CD4-positive, alpha-beta memory T cell (primary cell): ENCODE results near the gene MIGA1. TPM values are rescaled to one million over a fixed set of nuclear protein-coding genes. Genes with fewer than 3 reads are reported as not detected.
A peak's percentile ranks its signal among the peaks of the same experiment; 100 is the strongest.
"Not testable (repeated sequence)": the region's sequence is repeated elsewhere in the genome, so short reads cannot be mapped to it uniquely, and the experiment has no call there.

Experiments
- CTCF ChIA-PET: fragments of 350-600 bp; sonication (Branson Sonifier 250); formaldehyde crosslinking; loops from one replicate; lab custom pipeline; 2021; ENCODE audit warnings: inconsistent platforms; ENCODE audit not compliant: partially characterized antibody; lab: Charles Lee
- POLR2A ChIA-PET: fragments of 350-600 bp; sonication (Branson Sonifier 250); formaldehyde crosslinking; loops from one replicate; lab custom pipeline; 2021; ENCODE audit not compliant: partially characterized antibody; lab: Charles Lee
- DNase-seq, 5 donors: peaks; one replicate each; pipeline versions ENCODE4 v3.0.0 to v3.0.0-alpha.2; 2020 to 2022; ENCODE audit warnings: mixed read lengths in 1 of 5
- H3K27ac ChIP-seq: one replicate; pipeline ENCODE4 v1.7.0; 2013; ENCODE audit warnings: low read depth, low read length
- H3K27me3 ChIP-seq: 2 replicates; pipeline ENCODE4 v1.7.0; 2013; ENCODE audit warnings: mild to moderate bottlenecking, low read length, moderate library complexity; ENCODE audit not compliant: insufficient read depth
- H3K36me3 ChIP-seq: 2 replicates; pipeline ENCODE4 v1.7.0; 2013; ENCODE audit warnings: mild to moderate bottlenecking, low read length, moderate library complexity; ENCODE audit not compliant: insufficient read depth
- H3K4me1 ChIP-seq: 2 replicates; pipeline ENCODE4 v1.7.0; 2013; ENCODE audit warnings: mild to moderate bottlenecking, low read length, moderate library complexity; ENCODE audit not compliant: insufficient read depth
- H3K4me3 ChIP-seq, 2 donors: one replicate each; pipeline ENCODE4 v1.7.0; 2013; ENCODE audit warnings: low read length in 2 of 2, mild to moderate bottlenecking in 1 of 2
- H3K9me3 ChIP-seq, 2 donors: one replicate each; pipeline ENCODE4 v1.7.0; 2013; ENCODE audit warnings: low read length in 2 of 2, control low read depth in 1 of 2; ENCODE audit not compliant: control insufficient read depth in 1 of 2
- H3K27ac Mint-ChIP-seq, 7 donors: one replicate each; pipeline ENCODE4 v1.8.0; 2020 to 2021; ENCODE audit warnings: mixed read lengths in 7 of 7, mild to moderate bottlenecking in 6 of 7, inconsistent platforms in 3 of 7, moderate library complexity in 3 of 7
- H3K27me3 Mint-ChIP-seq, 2 donors: one replicate each; pipeline ENCODE4 v1.8.0; 2020 to 2021; ENCODE audit warnings: mixed read lengths in 2 of 2
- H3K36me3 Mint-ChIP-seq, 2 donors: one replicate each; pipeline ENCODE4 v1.8.0; 2020 to 2021; ENCODE audit warnings: mixed read lengths in 2 of 2, inconsistent platforms in 1 of 2, mild to moderate bottlenecking in 1 of 2
- H3K4me1 Mint-ChIP-seq, 4 donors: one replicate each; pipeline ENCODE4 v1.8.0; 2020 to 2021; ENCODE audit warnings: mixed read lengths in 4 of 4, mild to moderate bottlenecking in 1 of 4
- H3K4me3 Mint-ChIP-seq, 8 donors: one replicate each; pipeline ENCODE4 v1.8.0; 2020 to 2021; ENCODE audit warnings: mixed read lengths in 8 of 8, mild to moderate bottlenecking in 7 of 8, moderate library complexity in 6 of 8, inconsistent platforms in 3 of 8
- H3K9me3 Mint-ChIP-seq, 8 donors: one replicate each; pipeline ENCODE4 v1.8.0; 2020 to 2021; ENCODE audit warnings: mixed read lengths in 8 of 8, mild to moderate bottlenecking in 5 of 8, inconsistent platforms in 3 of 8, moderate library complexity in 1 of 8
- intact Hi-C: fragments of 100-400 bp; cut with micrococcal nuclease; formaldehyde crosslinking; loops from one replicate; pipeline ENCODE4 v1.15.1; 2023
- polyA plus RNA-seq, 2 donors: library from polyadenylated mRNA; unstranded; fragments of 300-500 nt; fragmentation: Illumina TruSeq; gene quantifications; one replicate each; pipeline ENCODE4 v1.2.3, GENCODE V29; 2021
- total RNA-seq, 2 experiments: library from RNA; stranded (reverse); gene quantifications; one replicate each; pipeline ENCODE4 v1.2.3, GENCODE V29; 2021

The MIGA1 gene
- total and polyA plus RNA-seq, 4 experiments from 2014 or later, result 6.0 to 21.7 (median 14.5) TPM

- no peak for DNase-seq
- H3K9me3 Mint-ChIP-seq, result no peaks in the 10 kb centered on the region
- ChIA-PET POLR2A (interaction anchor here (0.6 kb wide), 1 partner anchor 46 kb away, joined by 3 read pairs; no protein-coding TSS in a partner anchor), CTCF (interaction anchor here (1.0 kb wide), 1 partner anchor 20 kb away, joined by 3 read pairs; no protein-coding TSS in a partner anchor)
- no peak overlapping the region for H3K4me3 Mint-ChIP-seq
- intact Hi-C loops, result no loop called here
- Histone ChIP-seq H3K27ac (no peak overlapping the region), H3K4me1 (no peaks in the 10 kb centered on the region), H3K36me3 (no peaks in the 10 kb centered on the region), H3K9me3 (no peaks in the 10 kb centered on the region), H3K27me3 (no peaks in the 10 kb centered on the region), H3K4me3 (no peak overlapping the region)
- peak overlapping the region in 1 of 7 donors; percentile 71 for H3K27ac Mint-ChIP-seq
- peaks cover 6 to 16% (median 10%) of the 10 kb centered on the region in 4 donors for H3K4me1 Mint-ChIP-seq
- H3K27me3 Mint-ChIP-seq, result no peaks in the 10 kb centered on the region
- H3K36me3 Mint-ChIP-seq, result peaks cover 32 to 52% of the 10 kb centered on the region in 2 donors
These were observed 18.5 kb downstream of the MIGA1 start for GRCh38 chr1:77797991-77798390.

- no peak for DNase-seq
- Mint-ChIP-seq H3K4me1 (peaks cover 3 to 11% (median 6%) of the 10 kb centered on the region in 4 donors), H3K27ac (no peak overlapping the region), H3K36me3 (peaks cover 38 to 58% of the 10 kb centered on the region in 2 donors), H3K27me3 (no peaks in the 10 kb centered on the region), H3K9me3 (no peaks in the 10 kb centered on the region), H3K4me3 (no peak overlapping the region)
- ChIA-PET POLR2A (no interaction called here), CTCF (no interaction called here)
- no peaks in the 10 kb centered on the region for H3K27me3 ChIP-seq
- H3K9me3 ChIP-seq, result no peaks in the 10 kb centered on the region
- no peak overlapping the region for H3K4me3 ChIP-seq
- no peaks in the 10 kb centered on the region for H3K4me1 ChIP-seq
- peaks cover 4% of the 10 kb centered on the region for H3K36me3 ChIP-seq
- no peak overlapping the region for H3K27ac ChIP-seq
- intact Hi-C loops, result no loop called here
These were observed 22.6 kb downstream of the MIGA1 start for GRCh38 chr1:77802026-77802425.

GRCh38 chr1:77803371-77803770 lies 23.9 kb downstream of the MIGA1 start:
- ChIA-PET POLR2A (no interaction called here), CTCF (no interaction called here)
- no peak overlapping the region for H3K4me3 Mint-ChIP-seq
- Histone ChIP-seq H3K27ac (no peak overlapping the region), H3K4me3 (no peak overlapping the region), H3K9me3 (no peaks in the 10 kb centered on the region), H3K4me1 (no peaks in the 10 kb centered on the region), H3K27me3 (no peaks in the 10 kb centered on the region), H3K36me3 (peaks cover 4% of the 10 kb centered on the region)
- peak overlapping the region in 1 of 7 donors; percentile 10 for H3K27ac Mint-ChIP-seq
- no peak for DNase-seq
- H3K27me3 Mint-ChIP-seq, result no peaks in the 10 kb centered on the region
- H3K9me3 Mint-ChIP-seq, result no peaks in the 10 kb centered on the region
- intact Hi-C loops, result no loop called here
- H3K36me3 Mint-ChIP-seq, result peaks cover 46 to 55% of the 10 kb centered on the region in 2 donors
- peaks cover 3 to 9% (median 5%) of the 10 kb centered on the region in 4 donors for H3K4me1 Mint-ChIP-seq

GRCh38 chr1:77809787-77810462 lies 30.5 kb downstream of the MIGA1 start:
- H3K27ac ChIP-seq, POLR2A ChIA-PET, H3K4me1 Mint-ChIP-seq, H3K9me3 Mint-ChIP-seq, H3K9me3 ChIP-seq, H3K4me1 ChIP-seq, H3K27ac Mint-ChIP-seq, DNase-seq, H3K4me3 ChIP-seq, H3K27me3 Mint-ChIP-seq, H3K27me3 ChIP-seq, intact Hi-C loops, H3K4me3 Mint-ChIP-seq: not testable (repeated sequence)
- CTCF ChIA-PET, result interaction anchor here (0.7 kb wide), 1 partner anchor 12 kb away, joined by 3 read pairs; no protein-coding TSS in a partner anchor
- peaks cover 49 to 52% of the 10 kb centered on the region in 2 donors for H3K36me3 Mint-ChIP-seq
- H3K36me3 ChIP-seq, result peaks cover 13% of the 10 kb centered on the region

GRCh38 chr1:77811589-77811988 lies 32.1 kb downstream of the MIGA1 start:
- H3K4me3 ChIP-seq, H3K4me1 ChIP-seq, H3K4me3 Mint-ChIP-seq, intact Hi-C loops, H3K4me1 Mint-ChIP-seq, POLR2A ChIA-PET, H3K27ac Mint-ChIP-seq, H3K27me3 Mint-ChIP-seq, H3K9me3 ChIP-seq, H3K9me3 Mint-ChIP-seq, H3K27ac ChIP-seq, H3K27me3 ChIP-seq, DNase-seq: not testable (repeated sequence)
- H3K36me3 ChIP-seq, result peaks cover 18% of the 10 kb centered on the region
- H3K36me3 Mint-ChIP-seq, result peaks cover 51 to 53% of the 10 kb centered on the region in 2 donors
- CTCF ChIA-PET, result interaction anchor here (0.6 kb wide), 1 partner anchor 30 kb away, joined by 3 read pairs; no protein-coding TSS in a partner anchor

- DNase-seq, result no peak
- Mint-ChIP-seq H3K4me1 (peaks cover 0 to 4% (median 0%) of the 10 kb centered on the region in 4 donors), H3K27ac (no peak overlapping the region), H3K9me3 (no peaks in the 10 kb centered on the region), H3K27me3 (no peaks in the 10 kb centered on the region), H3K4me3 (no peak overlapping the region), H3K36me3 (peaks cover 58 to 71% of the 10 kb centered on the region in 2 donors)
- H3K36me3 ChIP-seq, result peaks cover 38% of the 10 kb centered on the region
- no peak overlapping the region for H3K4me3 ChIP-seq
- CTCF ChIA-PET, result interaction anchor here (0.7 to 1.7 kb wide), 3 partner anchors 12 to 57 kb away, joined by 3 to 4 read pairs (median 3); no protein-coding TSS in a partner anchor
- no peaks in the 10 kb centered on the region for H3K9me3 ChIP-seq
- POLR2A ChIA-PET, result no interaction called here
- H3K4me1 ChIP-seq, result no peaks in the 10 kb centered on the region
- H3K27me3 ChIP-seq, result no peaks in the 10 kb centered on the region
- intact Hi-C loops, result no loop called here
- no peak overlapping the region for H3K27ac ChIP-seq
These were observed 38.1 kb downstream of the MIGA1 start for GRCh38 chr1:77817368-77818209.

GRCh38 chr1:77820121-77820520 lies 40.7 kb downstream of the MIGA1 start:
- CTCF ChIA-PET, result interaction anchor here (2.0 kb wide), 1 partner anchor 294 kb away, joined by 5 read pairs; no protein-coding TSS in a partner anchor
- Mint-ChIP-seq H3K36me3 (peaks cover 47 to 64% of the 10 kb centered on the region in 2 donors), H3K27ac (peak overlapping the region in 1 of 7 donors; percentile 57)

More at GRCh38 chr1:77820121-77820520, 40.7 kb downstream of the MIGA1 start:
- Mint-ChIP-seq H3K9me3 (no peaks in the 10 kb centered on the region), H3K27me3 (no peaks in the 10 kb centered on the region), H3K4me3 (no peak overlapping the region), H3K4me1 (peaks cover 0 to 3% (median under 1%) of the 10 kb centered on the region in 4 donors)
- no peak overlapping the region for H3K27ac ChIP-seq
- POLR2A ChIA-PET, result no interaction called here
- H3K4me3 ChIP-seq, result no peak overlapping the region
- no peaks in the 10 kb centered on the region for H3K9me3 ChIP-seq
- DNase-seq, result no peak
- peaks cover 26% of the 10 kb centered on the region for H3K36me3 ChIP-seq
- no peaks in the 10 kb centered on the region for H3K4me1 ChIP-seq
- H3K27me3 ChIP-seq, result no peaks in the 10 kb centered on the region
- intact Hi-C loops, result no loop called here
